Raji (cell line): ENCODE data around the gene DLGAP4.

Experiments
- POLR2A ChIP-seq: IDR thresholded peaks from 2 replicates; pipeline ENCODE4 v1.6.1; 2011; ENCODE audit warnings: low read depth, low read length, control low read depth; ENCODE audit not compliant: insufficient read depth

The DLGAP4 gene, protein sequence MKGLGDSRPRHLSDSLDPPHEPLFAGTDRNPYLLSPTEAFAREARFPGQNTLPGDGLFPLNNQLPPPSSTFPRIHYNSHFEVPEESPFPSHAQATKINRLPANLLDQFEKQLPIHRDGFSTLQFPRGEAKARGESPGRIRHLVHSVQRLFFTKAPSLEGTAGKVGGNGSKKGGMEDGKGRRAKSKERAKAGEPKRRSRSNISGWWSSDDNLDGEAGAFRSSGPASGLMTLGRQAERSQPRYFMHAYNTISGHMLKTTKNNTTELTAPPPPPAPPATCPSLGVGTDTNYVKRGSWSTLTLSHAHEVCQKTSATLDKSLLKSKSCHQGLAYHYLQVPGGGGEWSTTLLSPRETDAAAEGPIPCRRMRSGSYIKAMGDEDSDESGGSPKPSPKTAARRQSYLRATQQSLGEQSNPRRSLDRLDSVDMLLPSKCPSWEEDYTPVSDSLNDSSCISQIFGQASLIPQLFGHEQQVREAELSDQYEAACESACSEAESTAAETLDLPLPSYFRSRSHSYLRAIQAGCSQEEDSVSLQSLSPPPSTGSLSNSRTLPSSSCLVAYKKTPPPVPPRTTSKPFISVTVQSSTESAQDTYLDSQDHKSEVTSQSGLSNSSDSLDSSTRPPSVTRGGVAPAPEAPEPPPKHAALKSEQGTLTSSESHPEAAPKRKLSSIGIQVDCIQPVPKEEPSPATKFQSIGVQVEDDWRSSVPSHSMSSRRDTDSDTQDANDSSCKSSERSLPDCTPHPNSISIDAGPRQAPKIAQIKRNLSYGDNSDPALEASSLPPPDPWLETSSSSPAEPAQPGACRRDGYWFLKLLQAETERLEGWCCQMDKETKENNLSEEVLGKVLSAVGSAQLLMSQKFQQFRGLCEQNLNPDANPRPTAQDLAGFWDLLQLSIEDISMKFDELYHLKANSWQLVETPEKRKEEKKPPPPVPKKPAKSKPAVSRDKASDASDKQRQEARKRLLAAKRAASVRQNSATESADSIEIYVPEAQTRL

DNA sequence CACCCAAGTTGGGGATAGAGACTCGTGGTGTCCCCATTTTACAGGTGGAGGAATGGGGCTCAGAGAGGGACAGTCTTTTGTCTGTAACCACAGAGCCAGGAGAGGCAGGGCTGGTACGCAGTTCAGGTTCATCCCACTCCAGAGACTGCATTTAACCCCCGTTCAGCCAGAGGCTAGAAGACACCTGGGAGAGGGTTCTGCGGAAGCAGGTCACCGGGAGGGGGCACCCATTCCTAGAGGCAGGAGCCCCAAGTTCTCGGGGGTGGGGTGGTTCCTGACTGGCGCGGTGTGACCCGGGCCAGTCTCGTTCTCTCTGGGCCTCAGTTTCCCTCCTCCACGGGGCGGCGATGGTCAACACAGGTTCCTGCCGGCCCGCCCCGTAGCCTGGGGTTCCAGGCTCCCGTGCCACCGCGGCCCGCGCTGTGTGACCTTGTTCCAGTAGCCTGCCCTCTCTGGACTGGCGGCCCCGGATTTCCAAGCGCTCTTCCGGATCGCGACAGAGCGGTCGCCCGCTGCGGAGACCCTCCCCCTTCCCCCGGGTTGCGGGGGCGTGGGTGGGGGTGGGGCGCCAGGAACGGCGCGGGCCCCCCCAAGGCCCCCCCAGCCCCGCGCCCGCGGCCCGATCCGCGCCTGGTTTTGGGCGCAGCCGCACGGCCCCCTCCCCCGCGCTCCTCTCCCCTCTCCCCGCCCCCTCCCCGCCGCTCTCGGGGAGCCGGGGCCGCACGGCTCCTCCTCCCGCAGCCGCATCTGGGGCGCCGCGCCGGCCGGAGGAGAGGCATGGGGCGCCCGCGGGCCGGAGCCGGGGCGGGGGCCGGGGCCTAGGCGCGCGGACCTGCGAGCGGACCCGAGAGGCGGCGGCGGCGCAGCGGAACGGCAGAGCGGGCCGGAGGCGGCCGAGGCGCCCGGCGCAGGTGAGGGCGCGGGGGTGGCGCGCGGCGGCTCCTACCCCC, at the start of gene DLGAP4:
TSS of gene DLGAP4 (plus strand) at position 738 of the 950 bp plus-strand sequence. CDS start 125,379 bp downstream, outside the sequence.
- TF ChIP-seq POLR2A: no peak

DNA sequence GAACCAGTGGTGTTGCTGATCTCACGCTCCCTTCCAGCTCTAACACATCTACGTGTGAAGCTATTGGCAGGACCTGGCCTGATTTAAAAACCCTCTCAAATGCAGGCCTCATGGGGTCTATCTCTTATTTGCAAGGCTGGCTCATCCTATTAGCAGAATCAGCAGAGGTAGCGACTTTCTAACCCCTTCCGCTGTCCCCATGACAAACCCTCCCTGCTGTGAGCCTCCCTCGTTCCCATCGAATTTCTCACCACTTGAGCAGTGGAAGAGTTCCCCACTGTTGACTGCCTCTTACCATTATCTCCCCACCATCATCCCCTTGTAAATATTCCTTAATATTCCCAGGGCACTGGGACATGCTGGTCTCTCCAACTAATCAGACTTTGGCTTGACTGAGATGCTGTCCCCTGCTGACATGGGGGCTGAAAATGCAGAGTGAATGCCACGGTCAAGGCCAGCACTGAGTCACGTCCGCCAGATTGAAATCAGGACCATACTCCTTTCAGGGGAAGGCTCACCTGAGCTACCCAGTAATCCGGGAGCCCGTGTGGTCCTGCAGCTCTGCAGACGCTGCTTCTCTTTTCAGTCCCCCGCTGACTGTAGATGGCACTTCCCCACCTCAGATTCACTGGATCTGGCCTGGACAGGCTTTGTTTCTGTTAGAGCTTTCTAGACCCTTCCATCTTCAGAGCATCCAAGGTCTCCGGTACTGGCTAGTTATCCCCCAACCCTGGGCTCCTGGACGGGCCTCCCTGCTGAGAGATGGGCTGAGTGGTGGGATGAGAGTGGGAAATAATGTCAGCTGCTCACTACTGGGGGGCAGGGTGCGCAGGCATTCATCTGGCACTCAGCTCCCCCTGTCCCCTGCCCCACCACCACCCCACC, 46.7 kb upstream of the DLGAP4 start:
- TF ChIP-seq POLR2A: no peak

DNA sequence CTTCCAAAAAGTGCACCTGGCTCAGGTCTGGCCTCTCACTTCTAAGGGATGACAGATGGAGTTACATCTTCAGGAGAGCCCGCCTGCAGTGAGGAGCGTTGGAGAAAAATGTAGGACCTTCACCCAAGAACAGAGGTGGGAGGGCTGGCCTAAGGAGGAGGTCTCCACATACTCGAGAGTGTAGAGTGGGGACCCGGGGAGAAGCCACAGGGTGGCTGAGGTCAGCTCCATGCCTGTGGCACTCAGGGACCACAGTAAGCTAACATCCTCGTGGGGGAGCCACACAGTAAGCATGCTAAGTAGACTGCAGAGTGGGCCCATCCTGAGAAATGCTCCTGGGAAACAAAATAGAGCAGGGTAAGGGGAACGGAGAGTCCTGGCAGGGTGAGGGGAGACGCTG, 45.8 kb upstream of the DLGAP4 start:
- TF ChIP-seq POLR2A: no peak

DNA sequence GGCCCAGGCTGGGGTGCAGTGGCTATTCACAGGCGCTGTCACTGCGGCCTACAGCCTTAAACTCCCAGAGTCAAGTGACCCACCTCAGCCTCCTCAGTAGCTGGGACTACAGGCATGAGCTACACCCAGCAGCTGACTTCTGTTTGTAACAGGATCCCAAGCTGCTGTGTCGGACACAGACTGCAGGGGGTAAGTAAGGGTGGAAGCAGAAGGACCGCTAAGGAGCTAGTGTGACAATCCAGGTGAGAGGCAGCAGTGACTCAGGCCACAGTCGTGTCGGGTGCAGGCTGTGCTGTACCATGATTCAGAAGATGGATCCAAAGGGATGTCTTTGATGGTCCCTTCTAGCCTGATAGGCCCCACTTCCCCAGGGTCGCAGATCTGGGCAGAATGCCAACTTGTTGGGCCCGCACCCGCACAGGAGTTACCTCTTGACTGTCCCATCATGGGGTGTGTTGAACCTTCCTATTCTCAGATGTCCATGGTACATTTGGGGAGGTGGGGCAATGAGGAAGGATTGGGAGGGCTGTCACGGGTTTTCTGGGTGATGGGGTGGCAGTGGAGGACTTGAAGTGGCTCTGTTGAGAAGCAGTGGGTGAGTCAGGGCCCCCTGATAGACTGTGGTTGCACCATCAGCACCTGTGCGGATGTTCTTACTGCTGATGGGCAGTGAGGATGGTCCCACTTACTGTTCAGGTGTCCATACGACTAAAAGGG, 44.6 kb upstream of the DLGAP4 start:
- TF ChIP-seq POLR2A: no peak

DNA sequence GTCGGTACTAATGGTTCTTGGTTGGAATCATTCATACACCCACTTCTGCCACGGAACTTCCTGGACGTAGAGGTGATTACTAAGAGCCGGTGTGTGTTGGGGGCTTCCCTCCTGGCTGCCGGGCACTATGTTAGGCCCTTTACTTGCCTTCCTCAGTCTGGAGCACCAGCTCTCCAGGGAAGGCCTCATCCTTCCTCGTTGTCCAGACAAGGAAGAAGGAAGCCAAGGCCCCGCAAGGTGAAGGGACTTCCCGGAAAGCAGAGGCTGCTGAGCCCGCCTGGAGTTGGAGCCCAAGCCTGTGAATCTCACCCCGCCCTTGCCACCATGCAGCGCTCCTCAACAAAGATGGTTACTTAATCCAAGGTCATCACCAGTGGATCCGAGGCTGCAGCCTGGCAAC, 43.7 kb upstream of the DLGAP4 start:
- TF ChIP-seq POLR2A: no peak

- no peak for TF ChIP-seq POLR2A
Measured at GRCh38 chr20:36264426-36265246, 41.5 kb upstream of the DLGAP4 start.

GRCh38 chr20:36266189-36266588, 40.0 kb upstream of the DLGAP4 start:
- no peak for TF ChIP-seq POLR2A

- TF ChIP-seq POLR2A: no peak
Measured at GRCh38 chr20:36267605-36268381, 38.3 kb upstream of the DLGAP4 start.

DNA sequence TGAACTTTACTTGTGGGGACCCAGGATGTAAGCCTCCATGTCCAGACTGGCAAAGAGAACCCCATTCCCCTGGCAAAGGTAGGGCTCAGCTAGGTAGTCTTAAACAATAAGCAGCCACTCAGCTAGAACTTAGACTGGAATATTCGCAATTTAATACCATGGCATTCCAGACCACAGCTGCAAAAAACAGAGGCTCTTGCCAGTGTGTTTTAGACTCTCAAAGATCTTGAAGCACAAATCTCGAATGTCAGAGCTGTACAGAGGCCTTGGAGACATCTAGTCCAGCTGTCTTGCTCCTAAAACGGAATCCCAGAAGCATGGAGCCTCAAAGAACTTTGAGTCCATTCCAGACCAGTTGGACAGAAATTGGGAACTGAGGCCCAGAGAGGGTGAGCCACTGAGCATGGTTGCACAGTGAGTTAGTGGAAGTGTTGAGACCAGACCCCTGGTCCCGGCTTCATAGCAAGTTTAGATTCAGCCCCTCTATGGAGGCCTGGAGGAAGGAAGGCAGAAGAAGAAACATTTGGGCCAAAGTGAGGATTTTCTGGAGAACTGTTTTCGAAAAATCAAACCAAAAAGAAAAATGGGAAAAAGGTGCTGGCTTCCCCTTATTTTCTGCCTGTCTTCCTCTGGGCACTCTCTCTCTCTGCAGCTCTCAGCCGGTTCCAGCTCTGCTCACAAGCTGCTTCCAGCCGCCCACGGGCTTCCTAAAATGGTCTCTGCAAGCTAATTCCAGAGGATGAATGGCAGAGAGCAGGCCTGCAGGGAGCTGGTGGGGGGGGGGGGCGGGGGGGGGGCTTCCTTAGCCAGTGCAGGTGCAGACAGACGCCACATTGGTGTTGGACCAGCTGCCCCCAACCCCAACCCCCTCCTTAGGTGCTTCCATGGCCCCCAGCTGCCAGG, 37.4 kb upstream of the DLGAP4 start:
- TF ChIP-seq POLR2A: no peak

GRCh38 chr20:36269507-36269906, 36.6 kb upstream of the DLGAP4 start:
- no peak for TF ChIP-seq POLR2A
